H1 (cell line): Measurements from ENCODE around the gene ZFP64. TPM values are rescaled to one million over a fixed set of nuclear protein-coding genes. Genes with fewer than 3 reads are reported as not detected.

Experiments
- CTCF ChIA-PET: fragments of 300-600 bp; sonication (Branson Sonifier 250); formaldehyde crosslinking; loops from one replicate; lab custom pipeline; 2021; ENCODE audit not compliant: partially characterized antibody; lab: Charles Lee
- POLR2A ChIA-PET: fragments of 300-600 bp; sonication (Branson Sonifier 250); formaldehyde crosslinking; loops from one replicate; lab custom pipeline; 2021; ENCODE audit warnings: inconsistent platforms; ENCODE audit not compliant: partially characterized antibody; lab: Charles Lee
- DNase-seq, 2 experiments: peaks; one replicate each; pipeline versions ENCODE4 v3.0.0 to v3.0.0-alpha.2; 2010 to 2022; ENCODE audit warnings: low spot score in 2 of 2, low read depth in 1 of 2, mixed read lengths in 1 of 2
- FAIRE-seq: peaks from 2 replicates; lab custom pipeline; 2011; peaks lifted over from hg19 to GRCh38; lab: Jason Lieb, UNC
- H2AFZ ChIP-seq: 2 replicates; pipeline ENCODE4 v1.8.1; 2012; ENCODE audit warnings: low read length, inconsistent platforms
- H2AK5ac ChIP-seq: 2 replicates; pipeline ENCODE4 v1.6.1; 2013; ENCODE audit warnings: low read depth, low read length
- H2BK120ac ChIP-seq: replicated peaks from 2 replicates; pipeline ENCODE3; 2013; ENCODE audit warnings: low read depth, low read length, inconsistent platforms
- H2BK12ac ChIP-seq: 2 replicates; pipeline ENCODE4 v1.6.1; 2013; ENCODE audit warnings: low read depth, low read length
- H2BK15ac ChIP-seq: 2 replicates; pipeline ENCODE4 v1.6.1; 2013; ENCODE audit warnings: low read length
- H2BK20ac ChIP-seq: 2 replicates; pipeline ENCODE4 v1.6.1; 2013; ENCODE audit warnings: low read length
- H2BK5ac ChIP-seq: 2 replicates; pipeline ENCODE4 v1.6.1; 2013; ENCODE audit warnings: low read depth, low read length
- H3K14ac ChIP-seq: 2 replicates; pipeline ENCODE4 v1.6.1; 2013; ENCODE audit warnings: inconsistent platforms; ENCODE audit not compliant: insufficient read length
- H3K18ac ChIP-seq: 2 replicates; pipeline ENCODE4 v1.6.1; 2013; ENCODE audit warnings: low read length; ENCODE audit errors: extremely low read depth
- H3K23ac ChIP-seq: 2 replicates; pipeline ENCODE4 v1.6.1; 2013; ENCODE audit warnings: inconsistent platforms; ENCODE audit not compliant: insufficient read length
- H3K23me2 ChIP-seq: 2 replicates; pipeline ENCODE4 v1.6.1; 2013; ENCODE audit warnings: low read depth, low read length
- H3K27ac ChIP-seq: 2 replicates; pipeline ENCODE4 v1.6.1; 2011; ENCODE audit warnings: low read depth, low read length, inconsistent platforms
- H3K27me3 ChIP-seq, 4 experiments: replicated peaks in 1 of 4; 1 replicate in 1 of 4; 2 replicates in 3 of 4; pipeline versions ENCODE4 v1.6.1 to v1.8.1; 2011 to 2013; ENCODE audit warnings: low read length in 3 of 4, mild to moderate bottlenecking in 3 of 4, inconsistent platforms in 2 of 4, mixed read lengths in 2 of 4, moderate library complexity in 1 of 4; ENCODE audit not compliant: control insufficient read depth in 3 of 4, insufficient read depth in 3 of 4; ENCODE audit errors: extremely low read depth in 1 of 4
- H3K36me3 ChIP-seq, 4 experiments: 2 replicates each; pipeline versions ENCODE4 v1.6.1 to v1.8.1; 2011 to 2013; ENCODE audit warnings: mild to moderate bottlenecking in 4 of 4, low read length in 3 of 4, moderate library complexity in 2 of 4, control low read depth in 1 of 4, inconsistent platforms in 1 of 4; ENCODE audit not compliant: insufficient read depth in 4 of 4, control insufficient read depth in 2 of 4
- H3K4ac ChIP-seq: replicated peaks from 2 replicates; pipeline ENCODE3; 2013; ENCODE audit warnings: low read length, low read depth, mixed read lengths, inconsistent platforms; ENCODE audit not compliant: insufficient read length
- H3K4me1 ChIP-seq, 4 experiments: replicated peaks in 1 of 4; 1 replicate in 1 of 4; 2 replicates in 3 of 4; pipeline versions ENCODE4 v1.6.1 to v1.8.1; 2011 to 2013; ENCODE audit warnings: low read length in 3 of 4, inconsistent platforms in 2 of 4, mixed read lengths in 1 of 4; ENCODE audit not compliant: insufficient read depth in 4 of 4, control insufficient read depth in 3 of 4
- H3K4me2 ChIP-seq, 2 experiments: 2 replicates each; pipeline versions ENCODE4 v1.6.1 to v1.8.1; 2011 to 2013; ENCODE audit warnings: low read depth in 2 of 2, low read length in 2 of 2, control low read depth in 1 of 2, inconsistent platforms in 1 of 2, mild to moderate bottlenecking in 1 of 2; ENCODE audit not compliant: insufficient read depth in 1 of 2
- H3K4me3 ChIP-seq, 4 experiments: fragments of 200-600, 300-600 bp in 1 of 4; sonication (generic), shearing (Covaris generic), sonication (Bioruptor Twin) in 1 of 4; 2 replicates each; pipeline versions ENCODE4 v1.5.1 to v1.8.1; 2011 to 2016; ENCODE audit warnings: low read length in 4 of 4, low read depth in 3 of 4, control low read depth in 2 of 4, inconsistent platforms in 2 of 4, mild to moderate bottlenecking in 2 of 4, mixed read lengths in 1 of 4, moderate library complexity in 1 of 4; ENCODE audit not compliant: insufficient read depth in 2 of 4; ENCODE audit errors: extremely low read depth in 1 of 4
- H3K56ac ChIP-seq: replicated peaks from 2 replicates; pipeline ENCODE3; 2013; ENCODE audit warnings: low read depth, mild to moderate bottlenecking, mixed read lengths, low read length, inconsistent platforms; ENCODE audit not compliant: insufficient read length
- H3K79me1 ChIP-seq: 2 replicates; pipeline ENCODE4 v1.6.1; 2013; ENCODE audit warnings: low read depth, low read length, control low read depth
- H3K79me2 ChIP-seq, 2 experiments: 2 replicates each; pipeline versions ENCODE4 v1.6.1 to v1.8.1; 2012 to 2013; ENCODE audit warnings: low read length in 2 of 2, mild to moderate bottlenecking in 2 of 2, inconsistent platforms in 1 of 2; ENCODE audit not compliant: insufficient read depth in 2 of 2, control insufficient read depth in 1 of 2
- H3K9ac ChIP-seq, 4 experiments: replicated peaks in 1 of 4; 1 replicate in 1 of 4; 2 replicates in 3 of 4; pipeline versions ENCODE4 v1.6.1 to v1.8.1; 2011 to 2013; ENCODE audit warnings: low read depth in 3 of 4, low read length in 3 of 4, control low read depth in 2 of 4, mild to moderate bottlenecking in 2 of 4, moderate library complexity in 2 of 4, inconsistent platforms in 1 of 4; ENCODE audit errors: extremely low read depth in 1 of 4
- H3K9me3 ChIP-seq, 2 experiments: 2 replicates each; pipeline versions ENCODE4 v1.6.1 to v1.8.1; 2012 to 2013; ENCODE audit warnings: mild to moderate bottlenecking in 2 of 2, moderate library complexity in 2 of 2, control low read depth in 1 of 2, inconsistent platforms in 1 of 2, low read depth in 1 of 2, low read length in 1 of 2, mixed read lengths in 1 of 2; ENCODE audit not compliant: insufficient read depth in 2 of 2
- H4K20me1 ChIP-seq, 2 experiments: replicated peaks in 1 of 2; 2 replicates each; pipeline versions ENCODE3 to v1.8.1; 2011 to 2013; ENCODE audit warnings: inconsistent platforms in 2 of 2, low read length in 2 of 2, mild to moderate bottlenecking in 1 of 2; ENCODE audit not compliant: insufficient read depth in 2 of 2, control insufficient read depth in 1 of 2
- H4K5ac ChIP-seq: 2 replicates; pipeline ENCODE4 v1.6.1; 2013; ENCODE audit warnings: low read length, low read depth, mixed read lengths, inconsistent platforms; ENCODE audit not compliant: insufficient read length
- H4K8ac ChIP-seq: 2 replicates; pipeline ENCODE4 v1.8.0; 2013; ENCODE audit warnings: mild to moderate bottlenecking, moderate library complexity, low read length, inconsistent platforms; ENCODE audit not compliant: insufficient read depth; ENCODE audit errors: extremely low read depth
- H4K91ac ChIP-seq: replicated peaks from 2 replicates; pipeline ENCODE3; 2013; ENCODE audit warnings: low read length, mixed read lengths, inconsistent platforms; ENCODE audit not compliant: insufficient read length
- ASH2L ChIP-seq: fragments of 200-600, 300-600 bp; sonication (generic); IDR thresholded peaks from one replicate; pipeline ENCODE4 v1.7.1; 2017; ENCODE audit warnings: low read length
- BRCA1 ChIP-seq: IDR thresholded peaks from 2 replicates; pipeline ENCODE4 v1.6.1; 2012; ENCODE audit warnings: low read depth, low read length, improper control_type of control experiment
- PHF8 ChIP-seq: fragments of 200-600 bp; sonication (generic); conservative IDR thresholded peaks from 2 replicates; pipeline ENCODE4 v1.7.1; 2012; ENCODE audit warnings: low read depth, mild to moderate bottlenecking, inconsistent platforms, low read length, moderate library complexity
- POLR2A ChIP-seq, 2 experiments: IDR thresholded peaks; 1 replicate in 1 of 2; 2 replicates in 1 of 2; pipeline ENCODE4 v1.6.1; 2011; ENCODE audit warnings: low read depth in 2 of 2, low read length in 2 of 2, mild to moderate bottlenecking in 2 of 2; ENCODE audit errors: control extremely low read depth in 1 of 2
- RBBP5 ChIP-seq: IDR thresholded peaks from 2 replicates; pipeline ENCODE4 v1.7.1; 2012; ENCODE audit warnings: low read depth, mild to moderate bottlenecking, inconsistent platforms, low read length, moderate library complexity, borderline replicate concordance
- RNF2 ChIP-seq: fragments of 200-900, 300-1000 bp; sonication (generic); IDR thresholded peaks from 2 replicates; pipeline ENCODE4 v1.7.1; 2016; ENCODE audit warnings: borderline replicate concordance, low read depth, mild to moderate bottlenecking, antibody characterized with exemption, low read length; ENCODE audit not compliant: poor library complexity, severe bottlenecking; ENCODE audit errors: missing control alignments
- SAP30 ChIP-seq: fragments of 300-600 bp; sonication (generic); IDR thresholded peaks from 2 replicates; pipeline ENCODE4 v1.7.1; 2012; ENCODE audit warnings: low read length, moderate library complexity, mild to moderate bottlenecking, inconsistent platforms; ENCODE audit not compliant: insufficient read depth, insufficient replicate concordance
- SIN3A ChIP-seq, 2 experiments: IDR thresholded peaks in 1 of 2; conservative IDR thresholded peaks in 1 of 2; 2 replicates each; pipeline ENCODE4 v1.6.1; 2011 to 2012; ENCODE audit warnings: low read length in 2 of 2, improper control_type of control experiment in 1 of 2, low read depth in 1 of 2, mild to moderate bottlenecking in 1 of 2
- TBP ChIP-seq: IDR thresholded peaks from 2 replicates; pipeline ENCODE4 v1.6.1; 2011; ENCODE audit warnings: low read depth, low read length, improper control_type of control experiment
- WGBS, 2 experiments: shearing (Covaris generic) in 1 of 2; methylation state at CpG; one replicate each; pipeline versions ENCODE4 v1.1.6 to v1.1.7; 2013 to 2015; ENCODE audit warnings: low lambda C conversion rate in 2 of 2, mixed read lengths in 2 of 2, inconsistent platforms in 1 of 2, low coverage in 1 of 2, missing lambda C conversion rate in 1 of 2; ENCODE audit not compliant: insufficient replicate concordance in 2 of 2, insufficient coverage in 1 of 2, insufficient read length in 1 of 2; ENCODE audit errors: extremely low coverage in 1 of 2, missing lambda C conversion rate in 1 of 2; 5-methylcytosine and 5-hydroxymethylcytosine counted together
- polyA plus RNA-seq, 7 experiments: library from polyadenylated mRNA; depleted of rRNA in 3 of 7; stranded (reverse) in 5 of 7; unstranded in 2 of 7; fragments of >200 nt in 5 of 7; fragments of 200-250 nt in 2 of 7; gene quantifications; 1 replicate in 5 of 7; 2 replicates in 1 of 7; 4 replicates in 1 of 7; pipeline versions ENCODE4 v1.2.1 to v1.2.3, GENCODE V29; 2011 to 2013; ENCODE audit warnings: missing spikeins in 2 of 7, mixed read lengths in 2 of 7
- total RNA-seq: library from RNA; stranded (reverse); fragmentation: NEBNext Ultra II Directional; extraction: Animal tissue kit (Norgen Biotek cat#: 25700); gene quantifications from 2 replicates; pipeline ENCODE4 v1.2.1, GENCODE V29; 2021

The ZFP64 gene
- total and polyA plus RNA-seq, 2 of the 8 experiments (the other 6 are each of a cell fraction or from before 2014, with no cell fraction given), result 25.3 to 43.7 TPM

DNA sequence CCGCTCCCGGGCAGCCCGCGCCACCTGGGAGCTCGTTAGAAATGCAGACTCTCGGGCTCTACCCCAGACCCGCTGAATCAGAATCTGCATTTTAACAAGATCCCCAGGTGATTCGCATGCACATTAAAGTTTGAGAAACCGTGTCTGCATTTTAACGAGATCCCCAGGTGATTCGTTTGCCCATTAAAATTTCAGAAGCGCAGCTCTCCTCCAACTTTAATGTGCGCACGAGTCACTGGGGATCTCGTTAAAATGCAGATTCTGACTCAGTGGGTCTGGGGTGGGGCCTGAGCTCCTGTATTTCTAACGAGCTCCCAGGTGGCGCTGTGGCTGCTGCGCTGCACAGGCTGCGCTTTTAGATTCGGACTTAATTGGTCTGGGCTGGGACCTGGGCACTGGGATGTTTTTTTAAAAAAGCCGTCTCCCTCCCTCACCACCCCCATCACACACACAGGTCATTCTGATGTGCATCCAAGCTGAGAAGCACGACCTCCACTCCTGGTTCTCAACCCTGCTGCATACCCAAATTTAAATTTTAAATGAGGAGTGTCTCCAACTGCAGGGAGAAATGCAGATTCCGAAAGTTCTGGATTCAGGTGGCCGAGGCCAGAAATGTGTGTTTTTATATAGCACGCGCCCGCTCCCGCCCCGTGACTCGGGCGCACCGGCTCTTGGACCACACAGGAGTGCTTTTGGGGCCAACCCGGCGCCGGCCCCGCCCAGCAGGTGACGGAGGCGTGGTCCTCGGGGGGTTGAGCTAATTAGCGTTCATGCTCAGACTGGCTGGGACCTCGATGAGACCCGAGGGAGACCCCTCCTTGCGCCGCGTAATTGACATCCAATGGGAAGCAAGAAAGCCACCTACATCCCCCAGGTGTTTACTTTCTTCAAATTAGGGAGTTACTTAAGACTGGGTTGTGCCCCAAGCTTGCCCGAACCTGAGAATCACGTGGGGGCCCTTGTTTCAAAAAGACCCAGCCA is 85.8 kb downstream of the ZFP64 start:
- Histone ChIP-seq H3K23me2 (peaks cover 24% of the 10 kb centered on the region), H3K4ac (no peak overlapping the region), H3K56ac (no peak overlapping the region), H2BK5ac (0 out of 2 replicates have a peak overlapping the region, but pooled peaks have one; percentile 26), H3K27ac (no peak overlapping the region; the same call in 1 of the 2 replicates), H3K4me1 (peaks cover 0 to 9% (median 5%) of the 10 kb centered on the region in 4 experiments; a peak in 5 of 7 replicates), H3K36me3 (no peaks in the 10 kb centered on the region), H3K18ac (peak overlapping the region; percentile 88; the same call in 1 of the 2 replicates), H2BK15ac (0 out of 2 replicates have a peak overlapping the region, but pooled peaks have one; percentile 95), H2BK12ac (peak overlapping the region; percentile 55; the same call in 1 of the 2 replicates), H2BK120ac (peak overlapping the region; percentile 75), H3K4me3 (peak overlapping the region; percentile 50 to 77 (median 58)), H3K79me2 (peaks cover 0 to 7% of the 10 kb centered on the region in 2 experiments; a peak in 1 of 4 replicates), H4K20me1 (peaks cover 2 to 15% of the 10 kb centered on the region in 2 experiments), H3K4me2 (peak overlapping the region; percentile 94 to 95), H2BK20ac (no peak overlapping the region), H2AFZ (no peak overlapping the region), H3K9me3 (no peaks in the 10 kb centered on the region), H2AK5ac (no peak overlapping the region), H4K8ac (peak overlapping the region; percentile 88; the same call in 1 of the 2 replicates), H3K23ac (no peak overlapping the region), H4K5ac (peak overlapping the region; percentile 77), H3K9ac (peak overlapping the region in 3 of 4 experiments; percentile 34 to 45 (median 44); a peak in 3 of 7 replicates), H3K14ac (no peak overlapping the region), H3K79me1 (no peaks in the 10 kb centered on the region), H4K91ac (peak overlapping the region; percentile 52), H3K27me3 (peaks cover 10 to 32% (median 28%) of the 10 kb centered on the region in 4 experiments)
- POLR2A ChIA-PET, result interaction anchor here (0.5 to 4.0 kb wide), 14 partner anchors 9 to 340 kb away, joined by 3 to 21 read pairs (median 4); partner anchors contain the start of genes SALL4 and ZFP64
- DNase-seq (peak; percentile 87 to 96), FAIRE-seq (peak; percentile 88)
- CTCF ChIA-PET, result interaction anchor here (0.7 to 2.4 kb wide), 7 partner anchors 11 to 306 kb away, joined by 3 to 6 read pairs (median 4); no protein-coding TSS in a partner anchor
- 1% methylated on average over 47 of the region's 47 CpGs; no CpG with 5 or more reads in 1 of the 2 experiments for WGBS, 2 experiments
- TF ChIP-seq RNF2, result no peak
- peak in 1 of 2 experiments; percentile 22; a peak in 1 of 4 replicates for TF ChIP-seq SIN3A (conservative IDR thresholded peaks at IDR 0.05 in 1 of 2, IDR thresholded peaks at IDR 0.05 in 1 of 2; ENCODE audit: low read depth in 1 of 2, low read length in 2 of 2)
- no peak for TF ChIP-seq SAP30
- no peak for TF ChIP-seq BRCA1
- TF ChIP-seq PHF8, result no peak
- peak in 1 of 2 experiments; percentile 27; a peak in 1 of 3 replicates for TF ChIP-seq POLR2A (IDR thresholded peaks at IDR 0.05; ENCODE audit: control extremely low read depth in 1 of 2, low read depth in 2 of 2, low read length in 2 of 2)
- peak; percentile 27 for TF ChIP-seq RBBP5
- peak; percentile 30; the same call in 1 of the 2 replicates for TF ChIP-seq TBP
- TF ChIP-seq ASH2L, result peak; percentile 66
